Activated naive CD8-positive, alpha-beta T cell treated with anti-CD3 and anti-CD28 coated beads, Interleukin-2, amount 10 ng/mL, durations not matched to agents 7 days and 5 days (primary cell): ENCODE measurements around the gene SHC1. TPM values are rescaled to one million over a fixed set of nuclear protein-coding genes. Genes with fewer than 3 reads are reported as not detected.

ENCODE experiments used
- ATAC-seq: fragments of 150-1000 bp; cut with Tn5 transposase; one replicate; pipeline ENCODE4 v1.10.0; 2021; ENCODE audit warnings: low read depth, moderate library complexity
- POLR2A ChIA-PET: fragments of 350-600 bp; sonication (Branson Sonifier 250); formaldehyde crosslinking; loops from one replicate; lab custom pipeline; 2021; ENCODE audit warnings: antibody characterized with exemption; lab: Charles Lee
- DNase-seq: peaks from one replicate; pipeline ENCODE4 v3.0.0; 2021
- H3K27ac Mint-ChIP-seq: one replicate; pipeline ENCODE4 v1.8.0; 2022; ENCODE audit warnings: mild to moderate bottlenecking, mixed read lengths
- H3K27me3 Mint-ChIP-seq: one replicate; pipeline ENCODE4 v1.8.0; 2022; ENCODE audit warnings: mild to moderate bottlenecking, moderate library complexity, mixed read lengths
- H3K36me3 Mint-ChIP-seq: one replicate; pipeline ENCODE4 v1.8.0; 2021; ENCODE audit warnings: mild to moderate bottlenecking, mixed read lengths
- H3K4me1 Mint-ChIP-seq: one replicate; pipeline ENCODE4 v1.8.0; 2021; ENCODE audit warnings: mixed read lengths
- H3K4me3 Mint-ChIP-seq: one replicate; pipeline ENCODE4 v1.8.0; 2022; ENCODE audit warnings: mild to moderate bottlenecking, moderate library complexity, mixed read lengths
- H3K9me3 Mint-ChIP-seq: one replicate; pipeline ENCODE4 v1.8.0; 2021; ENCODE audit warnings: mixed read lengths
- microRNA-seq: library from miRNA; unstranded; fragments of <30 nt; microRNA quantifications from one replicate; pipeline ENCODE4 v1.2.0, GENCODE V29; 2022
- total RNA-seq, 2 experiments: library from RNA; stranded (reverse); gene quantifications; one replicate each; pipeline ENCODE4 v1.2.3, GENCODE V29; 2021

Gene SHC1
- total RNA-seq, 2 experiments from 2014 or later = 67.4 to 72.3 TPM

DNA sequence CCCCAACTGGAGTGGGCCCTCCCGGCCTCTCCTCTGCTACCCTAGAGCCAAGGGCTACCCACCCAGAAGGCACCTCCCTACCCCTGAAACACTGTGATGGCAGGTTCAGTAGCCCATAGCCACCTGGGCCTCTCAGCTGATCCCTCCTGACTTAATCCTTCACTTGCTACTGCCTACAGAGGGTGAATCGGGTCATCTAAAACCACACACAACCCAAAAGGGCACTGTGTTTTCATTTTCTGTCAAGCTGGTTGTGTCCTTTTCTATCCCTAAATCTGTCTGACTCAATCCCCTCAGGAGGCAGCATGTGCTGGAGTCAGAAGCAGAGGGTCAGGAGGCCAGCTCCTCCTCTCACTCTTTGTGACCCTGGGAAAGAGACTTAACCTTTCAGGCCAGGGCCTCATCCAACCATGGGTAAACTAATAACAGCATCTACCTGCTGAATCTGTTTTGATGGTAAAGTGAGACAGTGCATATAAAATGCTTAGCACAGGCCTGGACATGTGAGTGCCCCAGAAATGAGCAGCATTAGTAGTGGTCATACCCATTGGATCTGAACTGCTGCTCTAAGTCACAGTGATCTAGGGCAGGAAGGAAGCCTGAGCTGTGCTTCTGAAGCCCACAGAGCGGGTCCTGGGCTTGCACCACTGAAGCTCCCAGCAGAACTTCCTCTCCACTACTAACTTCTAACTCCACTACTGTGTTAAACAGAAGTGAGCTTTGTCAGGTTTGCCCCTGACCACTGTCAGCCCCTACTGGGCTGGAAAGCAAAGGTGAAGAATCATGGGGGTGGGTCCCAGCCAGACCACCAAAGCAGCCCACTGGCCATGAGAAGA lies 45.0 kb downstream of the SHC1 start:
- Mint-ChIP-seq H3K27me3 (no peaks in the 10 kb centered on the region), H3K4me3 (no peak overlapping the region), H3K9me3 (no peaks in the 10 kb centered on the region), H3K27ac (peak overlapping the region; percentile 84), H3K4me1 (peaks cover 19% of the 10 kb centered on the region), H3K36me3 (peaks cover 35% of the 10 kb centered on the region)
- ATAC-seq (peak; percentile 95), DNase-seq (no peak)
- POLR2A ChIA-PET = interaction anchor here (3.3 kb wide), 1 partner anchor 11 kb away, joined by 14 read pairs; the partner anchor contains the start of gene PMVK

- POLR2A ChIA-PET = interaction anchor here (3.3 kb wide), 1 partner anchor 13 kb away, joined by 14 read pairs; the partner anchor contains the start of gene PMVK
- DNase-seq (no peak), ATAC-seq (no peak)
- peak overlapping the region; percentile 7 for H3K27ac Mint-ChIP-seq
- peaks cover 29% of the 10 kb centered on the region for H3K36me3 Mint-ChIP-seq
- H3K27me3 Mint-ChIP-seq = no peaks in the 10 kb centered on the region
- H3K4me1 Mint-ChIP-seq = peaks cover 19% of the 10 kb centered on the region
- no peak overlapping the region for H3K4me3 Mint-ChIP-seq
- H3K9me3 Mint-ChIP-seq = no peaks in the 10 kb centered on the region
These were observed 46.9 kb downstream of the SHC1 start for GRCh38 chr1:154923695-154924094.

- ATAC-seq = no peak
- no peak overlapping the region for H3K4me3 Mint-ChIP-seq
- H3K36me3 Mint-ChIP-seq = peaks cover 10% of the 10 kb centered on the region
- POLR2A ChIA-PET = no interaction called here
- no peak overlapping the region for H3K27ac Mint-ChIP-seq
- H3K9me3 Mint-ChIP-seq = peaks cover 2% of the 10 kb centered on the region
- no peak for DNase-seq
- H3K4me1 Mint-ChIP-seq = no peaks in the 10 kb centered on the region
- peaks cover 3% of the 10 kb centered on the region for H3K27me3 Mint-ChIP-seq
These were observed 57.3 kb downstream of the SHC1 start for GRCh38 chr1:154913273-154913672.

- H3K4me3 Mint-ChIP-seq = no peak overlapping the region
- no peaks in the 10 kb centered on the region for H3K4me1 Mint-ChIP-seq
- no peak overlapping the region for H3K27ac Mint-ChIP-seq
- H3K36me3 Mint-ChIP-seq = peaks cover 10% of the 10 kb centered on the region
- POLR2A ChIA-PET = no interaction called here
- H3K27me3 Mint-ChIP-seq = peaks cover 3% of the 10 kb centered on the region
- DNase-seq = no peak
- ATAC-seq = no peak
- peaks cover 2% of the 10 kb centered on the region for H3K9me3 Mint-ChIP-seq
These were observed 57.8 kb downstream of the SHC1 start for GRCh38 chr1:154912755-154913154.

Small RNA genes within 50 kb of the gene (microRNA-seq; reads per million reads assigned to microRNA genes)
- not detected for gene MIR4258

Other genes with a start within 250 kb of the SHC1 start
- under 1 TPM in 1 of 2 experiments, not detected in 1; 0.06 TPM for gene KCNN3, start 100.5 kb downstream of the SHC1 start, total RNA-seq
- 10 to 100 TPM; 25.6 to 26.4 TPM for gene PMVK, start 34.0 kb downstream of the SHC1 start, total RNA-seq
- gene PBXIP1, start 14.6 kb downstream of the SHC1 start, total RNA-seq = 100 to 1,000 TPM; 149 to 155 TPM
- 10 to 100 TPM; 55.3 TPM for gene PYGO2, start 9.0 kb downstream of the SHC1 start, total RNA-seq
- 100 to 1,000 TPM; 112 to 114 TPM for gene CKS1B, start 3.9 kb upstream of the SHC1 start, total RNA-seq
- 10 to 100 TPM; 46.2 to 48.9 TPM for gene FLAD1, start 12.6 kb upstream of the SHC1 start, total RNA-seq
- 1 to 10 TPM; 1.1 to 1.9 TPM for gene LENEP, start 22.8 kb upstream of the SHC1 start, total RNA-seq
- 10 to 100 TPM; 41.4 to 48.4 TPM for gene ZBTB7B, start 32.1 kb upstream of the SHC1 start, total RNA-seq
- gene DCST2, start 63.0 kb upstream of the SHC1 start, total RNA-seq = 1 to 10 TPM in 1 of 2 experiments, under 1 TPM in 1; 0.91 to 1.4 TPM
- not detected for gene DCST1, start 63.1 kb upstream of the SHC1 start, total RNA-seq
- 10 to 100 TPM; 37.0 to 37.3 TPM for gene ADAM15, start 80.6 kb upstream of the SHC1 start, total RNA-seq
- gene EFNA4, start 93.0 kb upstream of the SHC1 start, total RNA-seq = 1 to 10 TPM; 7.9 to 8.1 TPM
- 1 to 10 TPM; 3.6 to 4.2 TPM for gene EFNA3, start 108.1 kb upstream of the SHC1 start, total RNA-seq
- gene EFNA1, start 157.1 kb upstream of the SHC1 start, total RNA-seq = under 1 TPM; 0.25 to 0.48 TPM
- gene SLC50A1, start 165.1 kb upstream of the SHC1 start, total RNA-seq = 10 to 100 TPM; 40.7 to 45.0 TPM
- gene DPM3, start 169.8 kb upstream of the SHC1 start, total RNA-seq = 10 to 100 TPM; 60.0 to 71.1 TPM
- 100 to 1,000 TPM; 146 to 170 TPM for gene KRTCAP2, start 202.6 kb upstream of the SHC1 start, total RNA-seq
- 10 to 100 TPM; 12.4 to 13.4 TPM for gene TRIM46, start 203.1 kb upstream of the SHC1 start, total RNA-seq
- gene THBS3, start 237.2 kb upstream of the SHC1 start, total RNA-seq = 10 to 100 TPM; 25.1 to 26.3 TPM
- gene MTX1, start 237.9 kb upstream of the SHC1 start, total RNA-seq = 10 to 100 TPM; 31.5 to 31.7 TPM